K562 (cell line): ENCODE measurements around the gene PRKD2. TPM values are rescaled to one million over a fixed set of nuclear protein-coding genes. Genes with fewer than 3 reads are reported as not detected.
A peak's percentile ranks its signal among the peaks of the same experiment; 100 is the strongest.

Source experiments
- ATAC-seq: fragments of 200-7000 bp; cut with Tn5 transposase; 3 replicates; pipeline ENCODE4 v1.9.1; 2020; ENCODE audit warnings: moderate library complexity
- BruUV-seq: library from RNA; stranded (reverse); fragments of 400-500 nt; replicated peaks from 2 replicates; lab custom pipeline; 2021; lab: Mats Ljungman, UMichigan
- CTCF ChIA-PET: fragments of 300-600 bp; formaldehyde crosslinking; extraction: SDS; loops from one replicate; lab custom pipeline; 2021; ENCODE audit warnings: low intra/inter-chr PET ratio; lab: Yijun Ruan, JAX
- POLR2A ChIA-PET: fragments of 300-600, 350-650 bp; sonication (Branson Sonifier 250); formaldehyde crosslinking; extraction: SDS; loops from one replicate; lab custom pipeline; 2021; ENCODE audit warnings: antibody characterized with exemption, inconsistent platforms; lab: Yijun Ruan, JAX
- DNase-seq, 4 experiments: peaks; one replicate each; pipeline versions ENCODE4 v3.0.0 to v3.0.0-alpha.2; 2011 to 2018; ENCODE audit warnings: low spot score in 3 of 4, mixed read lengths in 3 of 4; ENCODE audit errors: extremely low read depth in 1 of 4
- FAIRE-seq: peaks from 2 replicates; lab custom pipeline; 2011; peaks lifted over from hg19 to GRCh38; lab: Jason Lieb, UNC
- H2AFZ ChIP-seq: 2 replicates; pipeline ENCODE4 v1.6.0; 2011; ENCODE audit warnings: low read depth, low read length, control low read depth, inconsistent platforms
- H3K27ac ChIP-seq: fragments of 200-600 bp; 3 replicates; pipeline ENCODE4 v1.8.0; 2011; ENCODE audit warnings: low read depth, mild to moderate bottlenecking, control low read depth, inconsistent platforms, low read length, moderate library complexity, mixed read lengths; ENCODE audit errors: extremely low read depth
- H3K27me3 ChIP-seq, 2 experiments: fragments of 300-600 bp in 1 of 2; 2 replicates in 1 of 2; 3 replicates in 1 of 2; pipeline versions ENCODE4 v1.6.0 to v1.8.0; 2011; ENCODE audit warnings: inconsistent platforms in 2 of 2, low read length in 2 of 2, mild to moderate bottlenecking in 1 of 2, mixed read lengths in 1 of 2, moderate library complexity in 1 of 2; ENCODE audit not compliant: control insufficient read depth in 2 of 2, insufficient read depth in 2 of 2
- H3K36me3 ChIP-seq: fragments of 300-600 bp; 3 replicates; pipeline ENCODE4 v1.8.0; 2011; ENCODE audit warnings: mild to moderate bottlenecking, low read length, inconsistent platforms; ENCODE audit not compliant: control insufficient read depth, insufficient read depth
- H3K4me1 ChIP-seq, 2 experiments: fragments of 200-600 bp in 1 of 2; replicated peaks in 1 of 2; 2 replicates in 1 of 2; 3 replicates in 1 of 2; pipeline versions ENCODE4 v1.5.1 to v1.8.0; 2011; ENCODE audit warnings: inconsistent platforms in 2 of 2, low read length in 2 of 2, mild to moderate bottlenecking in 1 of 2, mixed read lengths in 1 of 2, moderate library complexity in 1 of 2; ENCODE audit not compliant: control insufficient read depth in 2 of 2, insufficient read depth in 2 of 2
- H3K4me2 ChIP-seq: 2 replicates; pipeline ENCODE4 v1.6.1; 2011; ENCODE audit warnings: low read length, control low read depth, inconsistent platforms, mixed read lengths; ENCODE audit not compliant: insufficient read depth
- H3K4me3 ChIP-seq: fragments of 200-600 bp; sonication (generic), shearing (Covaris generic); 2 replicates; pipeline ENCODE4 v1.5.1; 2016; ENCODE audit warnings: control low read depth, inconsistent platforms
- H3K79me2 ChIP-seq: fragments of 200-600 bp; 3 replicates; pipeline ENCODE4 v1.8.0; 2011; ENCODE audit warnings: low read length, inconsistent platforms; ENCODE audit not compliant: control insufficient read depth, insufficient read depth
- H3K9ac ChIP-seq, 2 experiments: 2 replicates each; pipeline versions ENCODE4 v1.6.0 to v1.6.1; 2011; ENCODE audit warnings: low read depth in 2 of 2, low read length in 2 of 2, control low read depth in 1 of 2, inconsistent platforms in 1 of 2, mild to moderate bottlenecking in 1 of 2, mixed read lengths in 1 of 2; ENCODE audit not compliant: insufficient read depth in 1 of 2
- H3K9me1 ChIP-seq: one replicate; pipeline ENCODE4 v1.6.0; 2011; ENCODE audit warnings: inconsistent platforms, mild to moderate bottlenecking, low read length, moderate library complexity; ENCODE audit not compliant: control insufficient read depth, insufficient read depth
- H3K9me3 ChIP-seq: replicated peaks from 2 replicates; pipeline ENCODE4 v1.5.1; 2011; ENCODE audit warnings: low read depth, low read length, inconsistent platforms; ENCODE audit not compliant: control insufficient read depth, insufficient read depth
- H4K20me1 ChIP-seq: replicated peaks from 2 replicates; pipeline ENCODE4 v1.6.1; 2011; ENCODE audit warnings: low read length, inconsistent platforms, mixed read lengths; ENCODE audit not compliant: control insufficient read depth, insufficient read depth
- ASH1L ChIP-seq: fragments of 450-650 bp; IDR thresholded peaks from 2 replicates; pipeline ENCODE4 v1.6.1; 2018; ENCODE audit warnings: borderline replicate concordance, mild to moderate bottlenecking, low read depth; ENCODE audit not compliant: partially characterized antibody
- BCOR ChIP-seq: fragments of 450-650 bp; IDR thresholded peaks from 2 replicates; pipeline ENCODE4 v1.6.1; 2016
- CC2D1A ChIP-seq: fragments of 450-650 bp; IDR thresholded peaks from 2 replicates; pipeline ENCODE4 v1.6.1; 2017; ENCODE audit warnings: mild to moderate bottlenecking
- IRF9 ChIP-seq: fragments of 450-650 bp; IDR thresholded peaks from 2 replicates; pipeline ENCODE4 v1.6.1; 2016; ENCODE audit warnings: missing biosample characterization, missing genetic modification characterization
- KDM4B ChIP-seq, 2 experiments: fragments of 450-650 bp in 1 of 2; sonication (generic) in 1 of 2; IDR thresholded peaks; 2 replicates each; pipeline ENCODE4 v1.6.1; 2016 to 2017; ENCODE audit warnings: borderline replicate concordance in 2 of 2, antibody characterized with exemption in 1 of 2, low read depth in 1 of 2, mild to moderate bottlenecking in 1 of 2
- NR2F6 ChIP-seq: fragments of 450-650 bp; formaldehyde crosslinking; IDR thresholded peaks from 2 replicates; pipeline ENCODE4 v1.4.0; 2020; ENCODE audit warnings: mild to moderate bottlenecking
- RAD51 ChIP-seq: fragments of 450-650 bp; IDR thresholded peaks from 2 replicates; pipeline ENCODE4 v1.7.1; 2016; ENCODE audit warnings: low read depth, mild to moderate bottlenecking, borderline replicate concordance
- RBM25 ChIP-seq: fragments of 200-400 bp; formaldehyde crosslinking; IDR thresholded peaks from 2 replicates; pipeline ENCODE4 v1.6.1; 2018; ENCODE audit warnings: low read length, low read depth, moderate library complexity; ENCODE audit not compliant: severe bottlenecking
- TCFL5 ChIP-seq: fragments of 250-450 bp; sonication (Bioruptor Pico); conservative IDR thresholded peaks from 2 replicates; pipeline ENCODE4 v1.6.1; 2021; ENCODE audit warnings: mild to moderate bottlenecking, moderate library complexity, matching md5 sums
- TEAD1 ChIP-seq, 2 experiments: fragments of 450-650 bp in 1 of 2; sonication (generic) in 1 of 2; formaldehyde crosslinking; IDR thresholded peaks; 2 replicates each; pipeline versions ENCODE4 v1.4.0 to v1.8.0; 2020 to 2022; ENCODE audit warnings: mild to moderate bottlenecking in 2 of 2, missing genetic modification reagents in 1 of 2
- ZBTB5 ChIP-seq: fragments of 450-650 bp; IDR thresholded peaks from 2 replicates; pipeline ENCODE4 v1.6.1; 2017; ENCODE audit warnings: antibody characterized with exemption
- ZNF24 ChIP-seq: fragments of 450-650 bp; IDR thresholded peaks from 2 replicates; pipeline ENCODE4 v1.6.1; 2016
- ZNF511 ChIP-seq: sonication (generic); formaldehyde crosslinking; IDR thresholded peaks from 2 replicates; pipeline ENCODE4 v1.8.0; 2022; ENCODE audit warnings: mild to moderate bottlenecking, missing genetic modification reagents
- ZNF75A ChIP-seq: fragments of 450-650 bp; formaldehyde crosslinking; IDR thresholded peaks from 2 replicates; pipeline ENCODE4 v1.4.0; 2020; ENCODE audit warnings: mild to moderate bottlenecking
- WGBS: fragments of 100-300 bp; shearing (Covaris generic); methylation state at CpG from one replicate; pipeline ENCODE4 v1.1.6; 2016; ENCODE audit warnings: low coverage, mixed read lengths; ENCODE audit not compliant: insufficient coverage; ENCODE audit errors: missing lambda C conversion rate; 5-methylcytosine and 5-hydroxymethylcytosine counted together
- in situ Hi-C: fragments of 300-500 bp; cut with MboI; formaldehyde crosslinking; loops from 4 replicates; pipeline ENCODE4 v1.15.0; 2018; ENCODE audit warnings: inconsistent platforms, mixed read lengths
- intact Hi-C: fragments of 100-400 bp; cut with micrococcal nuclease; formaldehyde crosslinking; loops from 2 replicates; pipeline ENCODE4 v1.14.2; 2022
- polyA plus RNA-seq, 8 experiments: library from polyadenylated mRNA; depleted of rRNA in 4 of 8; stranded (reverse) in 5 of 8; unstranded in 3 of 8; fragments of >200 nt; fragmentation: Nextera tagmentation in 2 of 8; fragmentation: Illumina TruSeq in 1 of 8; extraction: Ambion mirVana in 2 of 8; extraction: Trizol in 1 of 8; gene quantifications; 2 replicates each; pipeline versions ENCODE4 v1.2.1 to v1.2.3, GENCODE V29; 2011 to 2014; ENCODE audit warnings: inconsistent platforms in 1 of 8, missing spikeins in 1 of 8
- total RNA-seq, 7 experiments: library from RNA; depleted of rRNA in 6 of 7; stranded (reverse); fragments of >200 nt in 6 of 7; fragmentation: Illumina TruSeq in 2 of 7; extraction: Trizol in 2 of 7; gene quantifications; 2 replicates each; pipeline versions ENCODE4 v1.2.1 to v1.2.3, GENCODE V29; 2011 to 2021; ENCODE audit warnings: low replicate concordance in 1 of 7
- TF ChIP-seq, protein P1 (sequence below): IDR thresholded peaks from 2 replicates; pipeline ENCODE4 v1.6.1; 2012; ENCODE audit warnings: low read depth, low read length, improper control_type of control experiment, borderline replicate concordance

PRKD2 gene
- total and polyA plus RNA-seq, 9 of the 15 experiments (the other 6 are each of a cell fraction or from before 2014, with no cell fraction given) = 1.8 to 60.0 (median 15.0) TPM

DNA sequence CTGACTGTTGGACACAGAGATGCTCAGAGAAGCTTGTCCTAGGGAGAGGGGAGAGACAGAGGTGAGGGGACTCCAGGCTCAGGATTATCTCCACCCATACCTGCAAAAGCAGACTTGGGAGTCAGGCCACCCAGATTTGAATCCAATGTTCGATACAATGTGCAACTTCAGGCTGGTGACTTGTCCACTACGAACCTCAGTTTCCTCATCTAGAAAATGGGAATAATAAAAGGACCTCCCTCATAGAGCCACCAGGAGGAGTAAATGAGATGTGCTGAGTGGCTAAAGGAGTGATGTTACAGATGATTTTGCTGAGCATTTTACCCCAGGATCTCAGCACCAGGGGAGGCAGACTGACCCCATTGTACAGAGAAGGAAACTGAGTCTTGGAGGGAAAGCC is 25.0 kb downstream of the PRKD2 start (continued):
- TF ChIP-seq TCFL5 = no peak

DNA sequence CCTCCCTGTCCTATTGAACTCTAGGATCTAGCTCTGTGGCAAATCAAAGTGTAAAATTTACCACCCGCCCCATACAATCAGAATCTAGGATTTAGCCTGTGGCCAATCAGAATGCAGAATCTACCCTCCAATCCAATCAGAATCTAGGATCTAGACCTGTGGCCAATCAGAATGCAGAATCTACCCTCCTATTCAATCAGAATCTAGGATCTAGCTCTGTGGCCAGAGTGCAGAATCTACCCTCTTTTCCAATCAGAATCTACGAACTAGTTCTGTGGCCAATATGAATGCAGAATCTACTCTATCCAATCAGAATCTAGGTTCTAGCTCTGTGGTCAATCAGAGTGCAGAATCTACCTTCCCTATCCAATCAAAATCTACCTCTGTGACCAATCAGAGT is 25.8 kb downstream of the PRKD2 start:
- ATAC-seq = no peak
- peaks cover 84% of the 10 kb centered on the region for H3K36me3 ChIP-seq

More for the DNA sequence above, 25.8 kb downstream of the PRKD2 start:
- Histone ChIP-seq H3K79me2 (peaks cover 5% of the 10 kb centered on the region; the same call in 1 of the 3 replicates), H3K9me3 (no peaks in the 10 kb centered on the region), H3K27me3 (no peaks in the 10 kb centered on the region), H3K4me2 (no peak overlapping the region), H2AFZ (no peak overlapping the region), H3K4me3 (no peak overlapping the region), H3K27ac (no peak overlapping the region), H3K9ac (no peak overlapping the region), H3K9me1 (no peaks in the 10 kb centered on the region), H4K20me1 (no peaks in the 10 kb centered on the region), H3K4me1 (peaks cover 0 to 4% of the 10 kb centered on the region in 2 experiments; a peak in 2 of 5 replicates)
- ChIA-PET CTCF (no interaction called here), POLR2A (interaction anchor here (0.6 to 0.8 kb wide), 3 partner anchors 12 to 500 kb away, joined by 3 to 4 read pairs (median 4); no protein-coding TSS in a partner anchor)
- WGBS = 50% methylated on average over 2 of the region's 2 CpGs
- TF ChIP-seq ASH1L = peak; percentile 29
- TF ChIP-seq, protein P1, sequence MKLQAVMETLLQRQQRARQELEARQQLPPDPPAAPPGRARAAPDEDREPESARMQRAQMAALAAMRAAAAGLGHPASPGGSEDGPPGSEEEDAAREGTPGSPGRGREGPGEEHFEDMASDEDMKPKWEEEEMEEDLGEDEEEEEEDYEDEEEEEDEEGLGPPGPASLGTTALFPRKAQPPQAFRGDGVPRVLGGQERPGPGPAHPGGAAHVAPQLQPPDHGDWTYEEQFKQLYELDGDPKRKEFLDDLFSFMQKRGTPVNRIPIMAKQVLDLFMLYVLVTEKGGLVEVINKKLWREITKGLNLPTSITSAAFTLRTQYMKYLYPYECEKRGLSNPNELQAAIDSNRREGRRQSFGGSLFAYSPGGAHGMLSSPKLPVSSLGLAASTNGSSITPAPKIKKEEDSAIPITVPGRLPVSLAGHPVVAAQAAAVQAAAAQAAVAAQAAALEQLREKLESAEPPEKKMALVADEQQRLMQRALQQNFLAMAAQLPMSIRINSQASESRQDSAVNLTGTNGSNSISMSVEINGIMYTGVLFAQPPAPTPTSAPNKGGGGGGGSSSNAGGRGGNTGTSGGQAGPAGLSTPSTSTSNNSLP = no peak
- no peak for TF ChIP-seq RAD51
- TF ChIP-seq ZNF511 (CRISPR knock-in tag) = no peak
- no peak for TF ChIP-seq IRF9
- TF ChIP-seq ZNF24 = no peak
- TF ChIP-seq KDM4B (IDR thresholded peaks at IDR 0.05; ENCODE audit: borderline replicate concordance in 2 of 2, low read depth in 1 of 2) = no peak
- no peak for TF ChIP-seq TEAD1 (CRISPR knock-in tag; IDR thresholded peaks at IDR 0.05)
- peak; percentile 80 for TF ChIP-seq ZBTB5
- peak; percentile 53 for TF ChIP-seq RBM25
- no peak for TF ChIP-seq NR2F6 (CRISPR knock-in tag)
- TF ChIP-seq CC2D1A = peak; percentile 89
- no peak for TF ChIP-seq BCOR
- no peak for TF ChIP-seq ZNF75A (CRISPR knock-in tag)
- peak in 1 of 4 experiments; percentile 44 for DNase-seq
- in situ Hi-C loops = no loop called here
- intact Hi-C loops = no loop called here
- FAIRE-seq = no peak
- BruUV-seq = no TSS peak
